ENCODE data around the gene TRABD2A.

DNA sequence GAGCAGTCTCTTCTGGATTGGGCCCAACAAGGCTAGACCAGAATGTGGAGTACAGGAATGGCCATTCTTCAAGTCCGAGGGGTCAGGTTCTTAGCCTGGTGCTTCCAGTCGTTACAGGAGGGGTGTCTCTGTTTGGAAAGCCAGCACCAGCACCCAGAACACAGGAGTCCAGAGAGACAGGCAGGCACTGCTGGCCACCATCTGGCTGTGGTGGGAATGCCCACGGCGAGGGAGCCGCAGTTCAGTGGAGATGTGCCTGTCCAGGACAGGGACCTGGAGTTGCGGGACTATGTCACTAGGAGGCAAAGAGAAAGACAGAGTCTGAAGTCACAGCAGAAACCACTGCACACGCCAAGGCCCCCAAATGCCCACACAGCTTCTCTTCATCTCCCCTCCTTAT lies 59.1 kb downstream of the TRABD2A start:
- TF ChIP-seq, protein P1, sequence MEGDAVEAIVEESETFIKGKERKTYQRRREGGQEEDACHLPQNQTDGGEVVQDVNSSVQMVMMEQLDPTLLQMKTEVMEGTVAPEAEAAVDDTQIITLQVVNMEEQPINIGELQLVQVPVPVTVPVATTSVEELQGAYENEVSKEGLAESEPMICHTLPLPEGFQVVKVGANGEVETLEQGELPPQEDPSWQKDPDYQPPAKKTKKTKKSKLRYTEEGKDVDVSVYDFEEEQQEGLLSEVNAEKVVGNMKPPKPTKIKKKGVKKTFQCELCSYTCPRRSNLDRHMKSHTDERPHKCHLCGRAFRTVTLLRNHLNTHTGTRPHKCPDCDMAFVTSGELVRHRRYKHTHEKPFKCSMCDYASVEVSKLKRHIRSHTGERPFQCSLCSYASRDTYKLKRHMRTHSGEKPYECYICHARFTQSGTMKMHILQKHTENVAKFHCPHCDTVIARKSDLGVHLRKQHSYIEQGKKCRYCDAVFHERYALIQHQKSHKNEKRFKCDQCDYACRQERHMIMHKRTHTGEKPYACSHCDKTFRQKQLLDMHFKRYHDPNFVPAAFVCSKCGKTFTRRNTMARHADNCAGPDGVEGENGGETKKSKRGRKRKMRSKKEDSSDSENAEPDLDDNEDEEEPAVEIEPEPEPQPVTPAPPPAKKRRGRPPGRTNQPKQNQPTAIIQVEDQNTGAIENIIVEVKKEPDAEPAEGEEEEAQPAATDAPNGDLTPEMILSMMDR (IDR thresholded peaks at IDR 0.05), result no peak
- no peak for TF ChIP-seq POLR2A (IDR thresholded peaks at IDR 0.05)

Data from body of pancreas (tissue), 4 donors.